K562 (cell line): Measurements from ENCODE around the gene NTRK2. TPM values are rescaled to one million over a fixed set of nuclear protein-coding genes. Genes with fewer than 3 reads are reported as not detected.
A peak's percentile ranks its signal among the peaks of the same experiment; 100 is the strongest.

ENCODE experiments used
- ATAC-seq: fragments of 200-7000 bp; cut with Tn5 transposase; 3 replicates; pipeline ENCODE4 v1.9.1; 2020; ENCODE audit warnings: moderate library complexity
- BruUV-seq: library from RNA; stranded (reverse); fragments of 400-500 nt; replicated peaks from 2 replicates; lab custom pipeline; 2021; lab: Mats Ljungman, UMichigan
- CTCF ChIA-PET: fragments of 300-600 bp; formaldehyde crosslinking; extraction: SDS; loops from one replicate; lab custom pipeline; 2021; ENCODE audit warnings: low intra/inter-chr PET ratio; lab: Yijun Ruan, JAX
- POLR2A ChIA-PET: fragments of 300-600, 350-650 bp; sonication (Branson Sonifier 250); formaldehyde crosslinking; extraction: SDS; loops from one replicate; lab custom pipeline; 2021; ENCODE audit warnings: antibody characterized with exemption, inconsistent platforms; lab: Yijun Ruan, JAX
- DNase-seq, 4 experiments: peaks; one replicate each; pipeline versions ENCODE4 v3.0.0 to v3.0.0-alpha.2; 2011 to 2018; ENCODE audit warnings: low spot score in 3 of 4, mixed read lengths in 3 of 4; ENCODE audit errors: extremely low read depth in 1 of 4
- FAIRE-seq: peaks from 2 replicates; lab custom pipeline; 2011; peaks lifted over from hg19 to GRCh38; lab: Jason Lieb, UNC
- H2AFZ ChIP-seq: 2 replicates; pipeline ENCODE4 v1.6.0; 2011; ENCODE audit warnings: low read depth, low read length, control low read depth, inconsistent platforms
- H3K27ac ChIP-seq: fragments of 200-600 bp; 3 replicates; pipeline ENCODE4 v1.8.0; 2011; ENCODE audit warnings: low read depth, mild to moderate bottlenecking, control low read depth, inconsistent platforms, low read length, moderate library complexity, mixed read lengths; ENCODE audit errors: extremely low read depth
- H3K27me3 ChIP-seq, 2 experiments: fragments of 300-600 bp in 1 of 2; 2 replicates in 1 of 2; 3 replicates in 1 of 2; pipeline versions ENCODE4 v1.6.0 to v1.8.0; 2011; ENCODE audit warnings: inconsistent platforms in 2 of 2, low read length in 2 of 2, mild to moderate bottlenecking in 1 of 2, mixed read lengths in 1 of 2, moderate library complexity in 1 of 2; ENCODE audit not compliant: control insufficient read depth in 2 of 2, insufficient read depth in 2 of 2
- H3K36me3 ChIP-seq: fragments of 300-600 bp; 3 replicates; pipeline ENCODE4 v1.8.0; 2011; ENCODE audit warnings: mild to moderate bottlenecking, low read length, inconsistent platforms; ENCODE audit not compliant: control insufficient read depth, insufficient read depth
- H3K4me1 ChIP-seq, 2 experiments: fragments of 200-600 bp in 1 of 2; replicated peaks in 1 of 2; 2 replicates in 1 of 2; 3 replicates in 1 of 2; pipeline versions ENCODE4 v1.5.1 to v1.8.0; 2011; ENCODE audit warnings: inconsistent platforms in 2 of 2, low read length in 2 of 2, mild to moderate bottlenecking in 1 of 2, mixed read lengths in 1 of 2, moderate library complexity in 1 of 2; ENCODE audit not compliant: control insufficient read depth in 2 of 2, insufficient read depth in 2 of 2
- H3K4me2 ChIP-seq: 2 replicates; pipeline ENCODE4 v1.6.1; 2011; ENCODE audit warnings: low read length, control low read depth, inconsistent platforms, mixed read lengths; ENCODE audit not compliant: insufficient read depth
- H3K4me3 ChIP-seq: fragments of 200-600 bp; sonication (generic), shearing (Covaris generic); 2 replicates; pipeline ENCODE4 v1.5.1; 2016; ENCODE audit warnings: control low read depth, inconsistent platforms
- H3K79me2 ChIP-seq: fragments of 200-600 bp; 3 replicates; pipeline ENCODE4 v1.8.0; 2011; ENCODE audit warnings: low read length, inconsistent platforms; ENCODE audit not compliant: control insufficient read depth, insufficient read depth
- H3K9ac ChIP-seq, 2 experiments: 2 replicates each; pipeline versions ENCODE4 v1.6.0 to v1.6.1; 2011; ENCODE audit warnings: low read depth in 2 of 2, low read length in 2 of 2, control low read depth in 1 of 2, inconsistent platforms in 1 of 2, mild to moderate bottlenecking in 1 of 2, mixed read lengths in 1 of 2; ENCODE audit not compliant: insufficient read depth in 1 of 2
- H3K9me1 ChIP-seq: one replicate; pipeline ENCODE4 v1.6.0; 2011; ENCODE audit warnings: inconsistent platforms, mild to moderate bottlenecking, low read length, moderate library complexity; ENCODE audit not compliant: control insufficient read depth, insufficient read depth
- H3K9me3 ChIP-seq: replicated peaks from 2 replicates; pipeline ENCODE4 v1.5.1; 2011; ENCODE audit warnings: low read depth, low read length, inconsistent platforms; ENCODE audit not compliant: control insufficient read depth, insufficient read depth
- H4K20me1 ChIP-seq: replicated peaks from 2 replicates; pipeline ENCODE4 v1.6.1; 2011; ENCODE audit warnings: low read length, inconsistent platforms, mixed read lengths; ENCODE audit not compliant: control insufficient read depth, insufficient read depth
- CBX1 ChIP-seq: sonication (generic); IDR thresholded peaks from 2 replicates; pipeline ENCODE4 v1.6.1; 2016; ENCODE audit warnings: antibody characterized with exemption, low read depth, mild to moderate bottlenecking
- CREB1 ChIP-seq, 2 experiments: sonication (generic) in 1 of 2; formaldehyde crosslinking in 1 of 2; IDR thresholded peaks; 2 replicates each; pipeline versions ENCODE4 v1.6.1 to v1.8.0; 2012 to 2022; ENCODE audit warnings: inconsistent platforms in 1 of 2, mild to moderate bottlenecking in 1 of 2, missing genetic modification reagents in 1 of 2, moderate library complexity in 1 of 2
- CUX1 ChIP-seq: fragments of 200-800 bp; sonication (Bioruptor generic); IDR thresholded peaks from 2 replicates; pipeline ENCODE4 v1.6.1; 2016; ENCODE audit warnings: missing genetic modification characterization, missing compliant biosample characterization
- HOXB6 ChIP-seq: fragments of 250-450 bp; sonication (Bioruptor Pico); IDR thresholded peaks from 2 replicates; pipeline ENCODE4 v1.5.1; 2022; ENCODE audit warnings: mild to moderate bottlenecking, borderline replicate concordance
- ILK ChIP-seq: fragments of 450-650 bp; IDR thresholded peaks from 2 replicates; pipeline ENCODE4 v1.6.1; 2016; ENCODE audit warnings: missing genetic modification characterization, low read depth, mild to moderate bottlenecking, missing compliant biosample characterization, moderate library complexity, borderline replicate concordance
- PTRF ChIP-seq: fragments of 450-650 bp; IDR thresholded peaks from 2 replicates; pipeline ENCODE4 v1.6.1; 2016; ENCODE audit warnings: mild to moderate bottlenecking, missing genetic modification characterization, missing compliant biosample characterization
- SMAD1 ChIP-seq: fragments of 150-350 bp; IDR thresholded peaks from 2 replicates; pipeline ENCODE4 v1.6.1; 2014; ENCODE audit warnings: low read length, low read depth; ENCODE audit not compliant: partially characterized antibody
- SRF ChIP-seq, 2 experiments: fragments of 250-450, 450-650 bp in 1 of 2; sonication (Bioruptor Pico) in 1 of 2; sonication (generic) in 1 of 2; formaldehyde crosslinking; IDR thresholded peaks; 2 replicates each; pipeline versions ENCODE4 v1.5.0 to v1.5.1; 2020 to 2022; ENCODE audit warnings: mild to moderate bottlenecking in 1 of 2, missing genetic modification reagents in 1 of 2
- TEAD4 ChIP-seq, 2 experiments: sonication (generic) in 1 of 2; formaldehyde crosslinking in 1 of 2; IDR thresholded peaks; 2 replicates each; pipeline versions ENCODE4 v1.6.1 to v1.8.0; 2012 to 2022; ENCODE audit warnings: borderline replicate concordance in 1 of 2, inconsistent platforms in 1 of 2, low read length in 1 of 2, mild to moderate bottlenecking in 1 of 2, missing genetic modification reagents in 1 of 2
- TRIM24 ChIP-seq, 2 experiments: fragments of 450-650 bp; IDR thresholded peaks; 2 replicates each; pipeline ENCODE4 v1.6.1; 2016
- ZNF143 ChIP-seq: sonication (generic); formaldehyde crosslinking; IDR thresholded peaks from 2 replicates; pipeline ENCODE4 v1.9.0; 2022; ENCODE audit warnings: mild to moderate bottlenecking, missing genetic modification reagents
- ZNF3 ChIP-seq: fragments of 250-450 bp; sonication (Bioruptor Pico); IDR thresholded peaks from 2 replicates; pipeline ENCODE4 v1.5.0; 2021; ENCODE audit warnings: mild to moderate bottlenecking, moderate library complexity
- ZNF778 ChIP-seq: fragments of 450-650 bp; formaldehyde crosslinking; IDR thresholded peaks from 2 replicates; pipeline ENCODE4 v1.4.0; 2020; ENCODE audit warnings: mild to moderate bottlenecking, moderate library complexity
- ZSCAN29 ChIP-seq: fragments of 450-650 bp; IDR thresholded peaks from 2 replicates; pipeline ENCODE4 v1.6.1; 2017
- WGBS: fragments of 100-300 bp; shearing (Covaris generic); methylation state at CpG from one replicate; pipeline ENCODE4 v1.1.6; 2016; ENCODE audit warnings: low coverage, mixed read lengths; ENCODE audit not compliant: insufficient coverage; ENCODE audit errors: missing lambda C conversion rate; 5-methylcytosine and 5-hydroxymethylcytosine counted together
- in situ Hi-C: fragments of 300-500 bp; cut with MboI; formaldehyde crosslinking; loops from 4 replicates; pipeline ENCODE4 v1.15.0; 2018; ENCODE audit warnings: inconsistent platforms, mixed read lengths
- intact Hi-C: fragments of 100-400 bp; cut with micrococcal nuclease; formaldehyde crosslinking; loops from 2 replicates; pipeline ENCODE4 v1.14.2; 2022
- polyA plus RNA-seq, 8 experiments: library from polyadenylated mRNA; depleted of rRNA in 4 of 8; stranded (reverse) in 5 of 8; unstranded in 3 of 8; fragments of >200 nt; fragmentation: Nextera tagmentation in 2 of 8; fragmentation: Illumina TruSeq in 1 of 8; extraction: Ambion mirVana in 2 of 8; extraction: Trizol in 1 of 8; gene quantifications; 2 replicates each; pipeline versions ENCODE4 v1.2.1 to v1.2.3, GENCODE V29; 2011 to 2014; ENCODE audit warnings: inconsistent platforms in 1 of 8, missing spikeins in 1 of 8
- total RNA-seq, 7 experiments: library from RNA; depleted of rRNA in 6 of 7; stranded (reverse); fragments of >200 nt in 6 of 7; fragmentation: Illumina TruSeq in 2 of 7; extraction: Trizol in 2 of 7; gene quantifications; 2 replicates each; pipeline versions ENCODE4 v1.2.1 to v1.2.3, GENCODE V29; 2011 to 2021; ENCODE audit warnings: low replicate concordance in 1 of 7

Gene NTRK2
- total and polyA plus RNA-seq, 9 of the 15 experiments (the other 6 are each of a cell fraction or from before 2014, with no cell fraction given) = not detected

GRCh38 chr9:84785792-84786547 lies 116.4 kb downstream of the NTRK2 start:
- Histone ChIP-seq H3K9ac (no peak overlapping the region), H4K20me1 (no peaks in the 10 kb centered on the region), H3K9me1 (no peaks in the 10 kb centered on the region), H3K36me3 (no peaks in the 10 kb centered on the region), H3K27me3 (no peaks in the 10 kb centered on the region), H3K9me3 (no peaks in the 10 kb centered on the region), H2AFZ (no peak overlapping the region), H3K4me1 (no peaks in the 10 kb centered on the region), H3K79me2 (no peaks in the 10 kb centered on the region), H3K27ac (no peak overlapping the region), H3K4me3 (no peak overlapping the region), H3K4me2 (no peak overlapping the region)
- TF ChIP-seq TRIM24 (IDR thresholded peaks at IDR 0.05) (no peak), TEAD4 (IDR thresholded peaks at IDR 0.05; ENCODE audit: low read length) (no peak), TEAD4 (CRISPR knock-in tag; IDR thresholded peaks at IDR 0.05; ENCODE audit: borderline replicate concordance) (no peak), PTRF (tag) (no peak), ZNF3 (CRISPR knock-in tag) (no peak), ILK (tag) (no peak), CREB1 (IDR thresholded peaks at IDR 0.05) (no peak), CREB1 (CRISPR knock-in tag; IDR thresholded peaks at IDR 0.05) (no peak), CUX1 (CRISPR knock-in tag) (no peak), HOXB6 (CRISPR knock-in tag) (no peak), ZSCAN29 (no peak), CBX1 (no peak), ZNF778 (CRISPR knock-in tag) (no peak), ZNF143 (CRISPR knock-in tag) (no peak), SMAD1 (no peak), SRF (CRISPR knock-in tag; IDR thresholded peaks at IDR 0.05) (no peak)
- BruUV-seq = no TSS peak
- in situ Hi-C loops = no loop called here
- ATAC-seq (no peak), DNase-seq (peak in 1 of 4 experiments; percentile 5), FAIRE-seq (no peak)
- ChIA-PET POLR2A (no interaction called here), CTCF (no interaction called here)
- intact Hi-C loops = loop anchor here (10.0 kb wide), 1 partner anchor 381 kb away; no protein-coding TSS in a partner anchor
- WGBS = 5% methylated on average over 4 of the region's 4 CpGs
